GM12878 (cell line): Measurements from ENCODE around the gene EXOC7. TPM values are rescaled to one million over a fixed set of nuclear protein-coding genes. Genes with fewer than 3 reads are reported as not detected.

Experiments used
- ATAC-seq: fragments of 200-7000 bp; cut with Tn5 transposase; 3 replicates; pipeline ENCODE4 v1.9.1; 2020; ENCODE audit warnings: mild to moderate bottlenecking, moderate library complexity
- BruUV-seq: library from RNA; stranded (reverse); fragments of 400-500 nt; replicated peaks from 2 replicates; lab custom pipeline; 2021; lab: Mats Ljungman, UMichigan
- CTCF ChIA-PET: fragments of 300-600 bp; sonication (Branson Sonifier 250); formaldehyde crosslinking; extraction: SDS; loops from one replicate; lab custom pipeline; 2021; ENCODE audit warnings: inconsistent platforms; lab: Yijun Ruan, JAX
- POLR2A ChIA-PET: fragments of 350-600 bp; formaldehyde crosslinking; extraction: SDS; loops from one replicate; lab custom pipeline; 2021; ENCODE audit warnings: inconsistent platforms; lab: Charles Lee
- RAD21 ChIA-PET: fragments of 300-600 bp; sonication (Branson Sonifier 250); formaldehyde crosslinking; loops from one replicate; lab custom pipeline; 2023; ENCODE audit warnings: antibody characterized with exemption; ENCODE audit not compliant: unreplicated experiment; lab: Charles Lee
- SMC1A ChIA-PET: fragments of 300-600 bp; sonication (Branson Sonifier 250); formaldehyde crosslinking; loops from one replicate; lab custom pipeline; 2023; ENCODE audit not compliant: unreplicated experiment, uncharacterized antibody; lab: Charles Lee
- DNase-seq: peaks from one replicate; pipeline ENCODE4 v3.0.0-alpha.2; 2011; ENCODE audit warnings: low read depth, low spot score
- FAIRE-seq: peaks from 3 replicates; lab custom pipeline; 2011; peaks lifted over from hg19 to GRCh38; lab: Jason Lieb, UNC
- H2AFZ ChIP-seq: 2 replicates; pipeline ENCODE4 v1.6.0; 2011; ENCODE audit warnings: low read depth, low read length, control low read depth; ENCODE audit not compliant: control insufficient read depth
- H3K27ac ChIP-seq: 2 replicates; pipeline ENCODE4 v1.5.1; 2011; ENCODE audit warnings: control low read depth; ENCODE audit not compliant: control insufficient read depth, insufficient read depth
- H3K27me3 ChIP-seq, 2 experiments: replicated peaks in 1 of 2; 2 replicates each; pipeline versions ENCODE4 v1.6.0 to v1.6.1; 2011; ENCODE audit warnings: low read length in 1 of 2; ENCODE audit not compliant: control insufficient read depth in 2 of 2, insufficient read depth in 2 of 2
- H3K36me3 ChIP-seq, 2 experiments: 2 replicates each; pipeline ENCODE4 v1.5.1; 2011; ENCODE audit warnings: low read length in 1 of 2; ENCODE audit not compliant: control insufficient read depth in 2 of 2, insufficient read depth in 2 of 2
- H3K4me1 ChIP-seq: 2 replicates; pipeline ENCODE4 v1.6.1; 2011; ENCODE audit warnings: mild to moderate bottlenecking, low read length, moderate library complexity, mixed read lengths; ENCODE audit not compliant: control insufficient read depth, insufficient read depth
- H3K4me2 ChIP-seq: 2 replicates; pipeline ENCODE4 v1.6.0; 2011; ENCODE audit warnings: control low read depth; ENCODE audit not compliant: control insufficient read depth, insufficient read depth
- H3K4me3 ChIP-seq: fragments of 200-600 bp; sonication (generic); 2 replicates; pipeline ENCODE4 v1.5.1; 2016
- H3K79me2 ChIP-seq: 2 replicates; pipeline ENCODE4 v1.6.0; 2011; ENCODE audit warnings: low read length; ENCODE audit not compliant: control insufficient read depth, insufficient read depth
- H3K9ac ChIP-seq: 2 replicates; pipeline ENCODE4 v1.8.0; 2011; ENCODE audit warnings: low read length, control low read depth, mixed read lengths; ENCODE audit not compliant: control insufficient read depth, insufficient read depth
- H3K9me3 ChIP-seq: replicated peaks from 3 replicates; pipeline ENCODE4 v1.5.1; 2011; ENCODE audit warnings: mild to moderate bottlenecking, low read length; ENCODE audit not compliant: control insufficient read depth, insufficient read depth
- H4K20me1 ChIP-seq: 2 replicates; pipeline ENCODE4 v1.6.0; 2011; ENCODE audit not compliant: control insufficient read depth, insufficient read depth
- BCLAF1 ChIP-seq: fragments of 450-650 bp; IDR thresholded peaks from 2 replicates; pipeline ENCODE4 v1.6.1; 2017; ENCODE audit warnings: antibody characterized with exemption, mild to moderate bottlenecking, moderate library complexity
- BMI1 ChIP-seq: fragments of 450-650 bp; IDR thresholded peaks from 2 replicates; pipeline ENCODE4 v1.6.1; 2016; ENCODE audit warnings: mild to moderate bottlenecking, moderate library complexity, borderline replicate concordance
- CEBPB ChIP-seq, 2 experiments: fragments of 150-350 bp in 1 of 2; IDR thresholded peaks; 2 replicates each; pipeline ENCODE4 v1.6.1; 2012 to 2014; ENCODE audit warnings: low read depth in 2 of 2, low read length in 2 of 2, borderline replicate concordance in 1 of 2, inconsistent platforms in 1 of 2
- HCFC1 ChIP-seq: fragments of 150-350 bp; IDR thresholded peaks from 2 replicates; pipeline ENCODE4 v1.6.1; 2014; ENCODE audit warnings: low read length
- MAX ChIP-seq: IDR thresholded peaks from 2 replicates; pipeline ENCODE4 v1.6.1; 2012; ENCODE audit warnings: low read depth, low read length, improper control_type of control experiment
- MEF2B ChIP-seq: fragments of 450-650 bp; IDR thresholded peaks from 2 replicates; pipeline ENCODE4 v1.6.1; 2018; ENCODE audit warnings: mild to moderate bottlenecking, moderate library complexity; ENCODE audit not compliant: partially characterized antibody, poor library complexity, severe bottlenecking
- SPI1 ChIP-seq: IDR thresholded peaks from 2 replicates; pipeline ENCODE4 v1.6.1; 2011; ENCODE audit warnings: low read depth, mild to moderate bottlenecking, low read length, moderate library complexity, borderline replicate concordance; ENCODE audit not compliant: insufficient read depth
- ZBTB11 ChIP-seq: fragments of 450-650 bp; formaldehyde crosslinking; IDR thresholded peaks from 2 replicates; pipeline ENCODE4 v1.5.0; 2022; ENCODE audit warnings: mild to moderate bottlenecking, missing genetic modification characterization
- ZBTB33 ChIP-seq: fragments of 450-650 bp; IDR thresholded peaks from 2 replicates; pipeline ENCODE4 v1.6.1; 2017; ENCODE audit warnings: mild to moderate bottlenecking
- WGBS: methylation state at CpG from one replicate; pipeline ENCODE4 v1.1.6; 2016; ENCODE audit warnings: low lambda C conversion rate; ENCODE audit not compliant: insufficient replicate concordance, insufficient coverage; ENCODE audit errors: missing lambda C conversion rate; 5-methylcytosine and 5-hydroxymethylcytosine counted together
- in situ Hi-C: fragments of 300-500 bp; cut with MboI; formaldehyde crosslinking; loops from 9 replicates; pipeline ENCODE4 v1.14.3; 2018; ENCODE audit warnings: mixed read lengths
- intact Hi-C: fragments of 100-400 bp; cut with micrococcal nuclease; formaldehyde crosslinking; loops from one replicate; pipeline ENCODE4 v1.14.2; 2022; ENCODE audit not compliant: unreplicated experiment
- polyA plus RNA-seq, 11 experiments: library from polyadenylated mRNA; depleted of rRNA in 4 of 11; unstranded in 6 of 11; stranded (reverse) in 5 of 11; fragments of >200 nt; fragmentation: Nextera tagmentation in 4 of 11; fragmentation: Illumina TruSeq in 1 of 11; extraction: Ambion mirVana in 4 of 11; extraction: Trizol in 1 of 11; gene quantifications; 1 replicate in 1 of 11; 2 replicates in 10 of 11; pipeline versions ENCODE4 v1.2.1 to v1.2.3, GENCODE V29; 2011 to 2016; ENCODE audit warnings: inconsistent platforms in 2 of 11, missing spikeins in 2 of 11, low read depth in 1 of 11
- total RNA-seq, 4 experiments: library from RNA; depleted of rRNA in 3 of 4; stranded (reverse); fragments of >200 nt in 3 of 4; fragmentation: Illumina TruSeq in 1 of 4; extraction: Trizol in 1 of 4; gene quantifications; 2 replicates each; pipeline versions ENCODE4 v1.2.1 to v1.2.3, GENCODE V29; 2013 to 2021

The EXOC7 gene
- total and polyA plus RNA-seq, 10 of the 15 experiments (the other 5 are each of a cell fraction or from before 2014, with no cell fraction given), result 18.8 to 71.3 (median 48.2) TPM

- no peak for TF ChIP-seq ZBTB11 (CRISPR knock-in tag)
Measured at GRCh38 chr17:76119409-76120371, 16.1 kb upstream of the EXOC7 start (continued).

- no peak overlapping the region for H2AFZ ChIP-seq
- ChIA-PET SMC1A (interaction anchor here (1.0 to 2.0 kb wide), 2 partner anchors 68 to 165 kb away, joined by 3 to 13 read pairs; no protein-coding TSS in a partner anchor), RAD21 (interaction anchor here (1.0 to 9.9 kb wide), 3 partner anchors 165 to 283 kb away, joined by 3 to 149 read pairs (median 4); no protein-coding TSS in a partner anchor), POLR2A (no interaction called here), CTCF (interaction anchor here (1.1 to 18.3 kb wide), 5 partner anchors 64 to 283 kb away, joined by 3 to 316 read pairs (median 4); no protein-coding TSS in a partner anchor)
- no peak overlapping the region for H3K4me3 ChIP-seq
- TF ChIP-seq MAX, result no peak
- TF ChIP-seq MEF2B, result no peak
- TF ChIP-seq BMI1, result no peak
- no peak for TF ChIP-seq ZBTB33
- no peak for TF ChIP-seq CEBPB (IDR thresholded peaks at IDR 0.05; ENCODE audit: borderline replicate concordance in 1 of 2, low read depth in 2 of 2, low read length in 2 of 2)
- no peak for TF ChIP-seq HCFC1
- TF ChIP-seq BCLAF1, result no peak
- no peak for TF ChIP-seq SPI1
- no peaks in the 10 kb centered on the region for H3K27me3 ChIP-seq
- DNase-seq (no peak), ATAC-seq (no peak), FAIRE-seq (no peak)
- no peak overlapping the region for H3K9ac ChIP-seq
- no peaks in the 10 kb centered on the region for H3K79me2 ChIP-seq
- no peaks in the 10 kb centered on the region for H3K36me3 ChIP-seq
- no peaks in the 10 kb centered on the region for H4K20me1 ChIP-seq
- in situ Hi-C loops, result no loop called here
- 66% methylated on average over 7 of the region's 7 CpGs for WGBS
- no peaks in the 10 kb centered on the region for H3K4me1 ChIP-seq
- no peak overlapping the region for H3K4me2 ChIP-seq
- intact Hi-C loops, result no loop called here
- H3K9me3 ChIP-seq, result no peaks in the 10 kb centered on the region
- H3K27ac ChIP-seq, result no peak overlapping the region
- BruUV-seq, result no TSS peak
Measured at GRCh38 chr17:76115138-76115754, 11.7 kb upstream of the EXOC7 start.
